IMR-90 (cell line): ENCODE results near the gene MACF1.

Experiments used
- CHD1 ChIP-seq: IDR thresholded peaks from 2 replicates; pipeline ENCODE4 v1.6.1; 2012; ENCODE audit warnings: low read depth, low read length, improper control_type of control experiment
- CTCF ChIP-seq: conservative IDR thresholded peaks from 2 replicates; pipeline ENCODE4 v1.5.1; 2012; ENCODE audit warnings: mild to moderate bottlenecking, low read depth, low read length, improper control_type of control experiment
- MXI1 ChIP-seq: IDR thresholded peaks from 2 replicates; pipeline ENCODE4 v1.6.1; 2012; ENCODE audit warnings: low read depth, mild to moderate bottlenecking, low read length, moderate library complexity, borderline replicate concordance
- POLR2A ChIP-seq: IDR thresholded peaks from 2 replicates; pipeline ENCODE4 v1.6.1; 2012; ENCODE audit warnings: mild to moderate bottlenecking, low read depth, low read length
- RFX5 ChIP-seq: IDR thresholded peaks from 2 replicates; pipeline ENCODE4 v1.8.0; 2012; ENCODE audit warnings: low read depth, mild to moderate bottlenecking, low read length, moderate library complexity
- SMC3 ChIP-seq: fragments of 150-350 bp; IDR thresholded peaks from 2 replicates; pipeline ENCODE4 v1.6.1; 2016; ENCODE audit warnings: low read depth, mild to moderate bottlenecking, antibody characterized with exemption, low read length, moderate library complexity

GRCh38 chr1:39196244-39197215 is 8.0 kb upstream of the MACF1 start:
- no peak for TF ChIP-seq CTCF
- TF ChIP-seq SMC3: no peak
- TF ChIP-seq CHD1: no peak
- no peak for TF ChIP-seq POLR2A
- TF ChIP-seq RFX5: no peak
- TF ChIP-seq MXI1: no peak
